Choroid plexus epithelial cell (primary cell): ENCODE measurements around the gene LRRC3B.

ENCODE experiments used
- DNase-seq: peaks from one replicate; pipeline ENCODE4 v3.0.0-alpha.2; 2010; ENCODE audit warnings: low read depth
- H3K4me3 ChIP-seq: 2 replicates; pipeline ENCODE4 v1.5.1; 2011; ENCODE audit warnings: low read depth, mild to moderate bottlenecking, control low read depth, low read length, moderate library complexity
- TF ChIP-seq, protein P1 (sequence below): conservative IDR thresholded peaks from 2 replicates; pipeline ENCODE4 v1.5.1; 2011; ENCODE audit warnings: low read depth, mild to moderate bottlenecking, control low read depth, inconsistent platforms, low read length, moderate library complexity

Gene LRRC3B, protein sequence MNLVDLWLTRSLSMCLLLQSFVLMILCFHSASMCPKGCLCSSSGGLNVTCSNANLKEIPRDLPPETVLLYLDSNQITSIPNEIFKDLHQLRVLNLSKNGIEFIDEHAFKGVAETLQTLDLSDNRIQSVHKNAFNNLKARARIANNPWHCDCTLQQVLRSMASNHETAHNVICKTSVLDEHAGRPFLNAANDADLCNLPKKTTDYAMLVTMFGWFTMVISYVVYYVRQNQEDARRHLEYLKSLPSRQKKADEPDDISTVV

DNA sequence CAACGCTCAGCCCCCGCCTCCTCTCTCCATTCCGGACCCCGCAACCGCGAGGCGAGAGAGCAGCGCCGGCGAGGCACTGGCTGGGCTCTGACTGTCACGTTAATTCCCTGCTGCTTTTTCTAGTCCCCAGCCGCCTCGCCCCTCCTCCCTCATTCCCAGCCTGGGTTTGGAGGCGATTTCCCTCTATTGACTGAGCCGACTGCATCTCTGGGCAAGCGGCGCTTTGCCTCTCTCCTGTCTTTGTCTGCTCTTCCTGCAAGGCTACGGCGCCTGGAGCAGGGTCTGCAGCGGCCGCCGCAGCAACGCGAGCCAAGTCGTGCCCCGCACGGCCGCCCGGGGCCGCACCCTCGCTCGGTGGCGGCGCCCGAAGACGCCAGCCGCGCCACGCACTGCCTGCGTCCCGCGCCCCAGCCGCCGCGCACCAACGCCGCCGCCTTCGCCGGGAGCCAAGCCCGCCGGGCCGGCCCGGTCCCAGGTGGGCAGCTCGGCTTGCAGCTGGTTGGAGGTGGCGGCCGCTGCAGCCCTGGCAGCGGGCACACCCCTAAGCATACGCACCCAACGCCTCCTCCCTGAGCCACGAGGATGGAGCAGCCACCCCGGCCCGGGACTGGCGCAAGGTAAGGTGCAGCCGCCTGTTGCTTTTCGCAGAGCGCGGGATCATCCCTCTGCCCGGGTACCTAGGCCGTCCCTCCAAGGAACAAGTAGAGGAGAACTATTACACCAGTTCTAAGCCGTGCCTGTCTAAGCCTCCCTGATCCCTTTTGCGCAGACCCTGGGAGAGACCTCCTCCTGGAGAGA, at the start of gene LRRC3B:
Gene LRRC3B (plus strand): TSS at position 152 of the 798 bp plus-strand sequence. CDS start 86,901 bp downstream, outside the sequence.
- DNase-seq, result no peak
- no peak within 1 kb of the TSS for H3K4me3 ChIP-seq
- TF ChIP-seq, protein P1, sequence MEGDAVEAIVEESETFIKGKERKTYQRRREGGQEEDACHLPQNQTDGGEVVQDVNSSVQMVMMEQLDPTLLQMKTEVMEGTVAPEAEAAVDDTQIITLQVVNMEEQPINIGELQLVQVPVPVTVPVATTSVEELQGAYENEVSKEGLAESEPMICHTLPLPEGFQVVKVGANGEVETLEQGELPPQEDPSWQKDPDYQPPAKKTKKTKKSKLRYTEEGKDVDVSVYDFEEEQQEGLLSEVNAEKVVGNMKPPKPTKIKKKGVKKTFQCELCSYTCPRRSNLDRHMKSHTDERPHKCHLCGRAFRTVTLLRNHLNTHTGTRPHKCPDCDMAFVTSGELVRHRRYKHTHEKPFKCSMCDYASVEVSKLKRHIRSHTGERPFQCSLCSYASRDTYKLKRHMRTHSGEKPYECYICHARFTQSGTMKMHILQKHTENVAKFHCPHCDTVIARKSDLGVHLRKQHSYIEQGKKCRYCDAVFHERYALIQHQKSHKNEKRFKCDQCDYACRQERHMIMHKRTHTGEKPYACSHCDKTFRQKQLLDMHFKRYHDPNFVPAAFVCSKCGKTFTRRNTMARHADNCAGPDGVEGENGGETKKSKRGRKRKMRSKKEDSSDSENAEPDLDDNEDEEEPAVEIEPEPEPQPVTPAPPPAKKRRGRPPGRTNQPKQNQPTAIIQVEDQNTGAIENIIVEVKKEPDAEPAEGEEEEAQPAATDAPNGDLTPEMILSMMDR, result no peak

DNA sequence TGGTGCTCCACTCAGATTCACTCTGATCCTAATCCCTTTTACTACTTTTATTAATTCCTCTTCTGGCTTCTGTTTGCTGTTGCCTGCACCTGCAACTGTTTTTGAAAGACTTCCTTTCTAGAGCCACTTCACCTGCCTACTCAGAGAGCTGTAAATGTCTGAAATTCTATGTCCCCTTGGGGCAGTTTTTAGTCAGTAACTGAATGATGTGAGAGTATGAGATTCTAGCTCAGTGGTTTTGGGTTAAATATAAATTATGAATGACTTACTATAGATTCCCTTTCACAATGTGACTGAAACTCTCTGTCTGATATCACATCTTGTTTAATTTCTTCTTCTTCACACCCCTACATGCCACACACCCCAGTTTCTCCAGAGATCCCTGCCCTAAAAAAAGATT, 47.8 kb upstream of the LRRC3B start:
- no peak overlapping the region for H3K4me3 ChIP-seq
- TF ChIP-seq, protein P1, result no peak
- DNase-seq, result no peak

DNA sequence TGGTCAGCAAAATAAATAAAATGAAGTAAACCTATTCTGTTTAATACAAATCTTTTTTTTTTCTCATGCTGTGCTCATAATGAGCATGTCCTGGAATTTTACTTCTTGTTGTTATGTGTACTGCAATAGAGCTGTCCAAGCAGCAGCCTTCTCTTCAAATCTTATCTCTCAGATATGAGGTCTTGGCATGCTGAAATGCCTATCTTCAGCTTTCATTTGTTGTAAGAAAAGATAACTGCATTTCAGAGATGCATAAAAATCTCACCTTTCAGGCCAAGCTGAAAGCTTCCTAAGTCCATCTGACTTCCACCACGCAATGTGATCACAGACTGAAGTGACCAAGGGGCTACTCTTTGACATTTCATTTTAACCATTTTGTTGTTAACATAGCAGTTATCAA, 43.5 kb upstream of the LRRC3B start:
- no peak overlapping the region for H3K4me3 ChIP-seq
- TF ChIP-seq, protein P1, result no peak
- DNase-seq, result no peak

DNA sequence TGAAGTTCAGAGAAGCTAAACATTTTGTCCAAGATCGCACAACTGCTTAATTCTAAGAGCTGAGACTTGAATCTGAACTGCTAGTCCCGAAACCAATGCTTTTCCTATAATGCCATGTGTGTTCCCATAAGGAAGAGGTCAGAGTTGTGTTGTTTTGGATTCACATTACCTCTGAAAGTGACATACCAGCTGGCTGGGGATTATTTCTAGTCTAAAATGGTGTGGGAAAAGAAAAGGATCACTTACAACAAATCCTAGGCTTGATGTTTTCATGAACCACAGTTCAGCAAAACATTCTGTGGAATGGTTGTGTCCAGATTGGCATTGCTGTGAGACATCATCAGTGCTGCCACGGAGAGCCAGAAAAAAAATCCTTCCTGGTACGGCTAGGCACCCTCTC, 35.0 kb upstream of the LRRC3B start:
- TF ChIP-seq, protein P1, result no peak
- no peak overlapping the region for H3K4me3 ChIP-seq
- DNase-seq, result no peak

DNA sequence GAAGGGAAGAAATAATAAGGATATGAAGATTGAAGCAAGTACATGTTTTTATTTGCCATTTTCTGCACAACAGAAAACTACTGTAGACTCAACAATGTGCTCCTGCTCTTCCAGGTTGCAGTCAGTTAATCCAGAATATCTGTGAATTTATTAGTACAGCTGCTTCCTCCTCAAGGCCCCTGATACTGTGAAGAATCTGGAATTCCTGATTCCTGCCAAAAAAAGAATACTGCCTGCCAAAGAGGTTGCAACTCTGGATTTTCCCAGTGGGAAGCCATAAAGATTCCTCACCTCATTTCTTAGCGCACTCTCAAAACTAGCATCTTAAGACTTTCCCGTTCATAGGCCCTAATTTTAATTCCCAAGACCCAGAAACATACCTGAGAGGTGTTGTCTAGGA, 33.6 kb upstream of the LRRC3B start:
- DNase-seq, result no peak
- no peak overlapping the region for H3K4me3 ChIP-seq
- TF ChIP-seq, protein P1, result no peak

DNA sequence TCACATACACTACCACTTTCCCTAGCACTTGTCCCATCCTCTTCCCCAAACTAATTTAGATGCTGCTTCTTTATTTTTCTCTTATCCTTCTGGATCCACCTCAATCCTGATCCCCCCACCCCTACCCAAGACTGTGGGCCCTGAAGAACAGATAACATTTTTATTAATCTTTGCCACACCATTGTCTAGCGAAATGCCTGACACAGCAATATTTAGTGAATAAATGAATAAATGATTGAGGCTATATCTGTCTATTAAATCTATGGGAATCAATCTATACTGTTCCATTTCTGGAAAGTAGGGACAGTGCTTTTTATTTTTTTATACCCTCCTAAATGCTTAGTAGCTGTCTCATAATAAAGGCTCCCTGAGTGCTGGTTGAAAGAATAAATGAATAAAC, 32.9 kb upstream of the LRRC3B start:
- TF ChIP-seq, protein P1, result no peak
- no peak overlapping the region for H3K4me3 ChIP-seq
- no peak for DNase-seq
